Nephron progenitor cell (in vitro differentiated cells): ENCODE results near the gene FNDC8.
A peak's percentile ranks its signal among the peaks of the same experiment; 100 is the strongest.

Source experiments
- DNase-seq: peaks from one replicate; pipeline ENCODE4 v3.0.0; 2021
- H3K27ac Mint-ChIP-seq: 2 replicates; pipeline ENCODE4 v1.8.0; 2021; ENCODE audit warnings: mild to moderate bottlenecking, moderate library complexity, mixed read lengths
- H3K27me3 Mint-ChIP-seq: 2 replicates; pipeline ENCODE4 v1.8.0; 2021; ENCODE audit warnings: mild to moderate bottlenecking, low read depth, mixed read lengths; ENCODE audit not compliant: poor library complexity
- H3K36me3 Mint-ChIP-seq: 2 replicates; pipeline ENCODE4 v1.8.0; 2021; ENCODE audit warnings: low read depth, mixed read lengths
- H3K4me1 Mint-ChIP-seq: 2 replicates; pipeline ENCODE4 v1.8.0; 2021; ENCODE audit warnings: mixed read lengths
- H3K4me3 Mint-ChIP-seq: 2 replicates; pipeline ENCODE4 v1.8.0; 2021; ENCODE audit warnings: mild to moderate bottlenecking, moderate library complexity, mixed read lengths
- H3K9me3 Mint-ChIP-seq: 2 replicates; pipeline ENCODE4 v1.8.0; 2021; ENCODE audit warnings: mild to moderate bottlenecking, moderate library complexity, mixed read lengths
- CTCF ChIP-seq: fragments of 200-600 bp; sonication (generic); IDR thresholded peaks from 2 replicates; pipeline ENCODE4 v1.5.0; 2021; ENCODE audit warnings: antibody characterized with exemption

The FNDC8 gene

DNA sequence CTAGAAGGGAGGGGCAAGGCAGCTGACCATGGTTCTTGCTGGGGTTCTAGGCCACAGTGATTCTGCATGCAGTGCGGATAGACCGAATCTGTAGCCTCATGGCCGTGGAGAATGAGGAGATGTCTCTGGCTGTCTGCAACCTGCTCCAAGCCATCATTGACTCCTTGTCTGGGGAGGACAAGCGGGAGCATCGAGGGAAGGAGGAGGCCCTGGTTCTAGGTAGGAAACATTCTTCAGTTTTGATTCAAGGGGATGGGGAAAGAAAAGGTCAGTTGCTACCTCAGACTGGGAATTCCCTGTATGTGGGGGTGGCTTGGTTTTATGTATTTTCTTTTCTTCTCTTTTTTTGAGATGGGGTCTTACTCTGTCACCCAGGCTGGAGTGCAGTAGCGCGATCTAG lies 33.8 kb downstream of the FNDC8 start:
- no peak overlapping the region for H3K27ac Mint-ChIP-seq
- H3K36me3 Mint-ChIP-seq = no peaks in the 10 kb centered on the region
- H3K27me3 Mint-ChIP-seq = peaks cover 26% of the 10 kb centered on the region
- DNase-seq = no peak
- no peaks in the 10 kb centered on the region for H3K4me1 Mint-ChIP-seq
- no peak overlapping the region for H3K4me3 Mint-ChIP-seq
- no peak for TF ChIP-seq CTCF
- H3K9me3 Mint-ChIP-seq = no peaks in the 10 kb centered on the region

DNA sequence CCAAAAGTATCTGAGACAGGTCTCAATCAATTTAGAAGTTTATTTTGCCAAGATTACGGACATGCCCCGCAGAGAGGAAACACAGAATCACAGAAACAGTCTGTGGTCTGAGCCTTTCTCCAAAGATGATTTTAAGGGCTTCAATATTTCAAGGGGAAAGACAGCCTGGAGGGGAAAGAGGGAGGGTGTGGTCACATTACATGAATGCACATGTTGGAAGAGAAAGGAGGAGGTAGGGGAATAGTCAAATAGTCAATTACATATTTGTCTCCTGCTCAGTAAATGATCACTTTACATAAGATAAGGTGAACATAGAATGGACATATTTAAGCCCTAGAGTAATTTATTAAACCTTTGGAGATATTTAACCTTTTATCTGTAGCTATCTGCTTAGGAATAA lies 38.5 kb downstream of the FNDC8 start:
- DNase-seq = no peak
- no peak for TF ChIP-seq CTCF
- Mint-ChIP-seq H3K4me1 (no peaks in the 10 kb centered on the region), H3K27ac (no peak overlapping the region), H3K36me3 (no peaks in the 10 kb centered on the region), H3K9me3 (no peaks in the 10 kb centered on the region), H3K4me3 (no peak overlapping the region), H3K27me3 (peaks cover 34% of the 10 kb centered on the region)

- TF ChIP-seq CTCF = no peak
- H3K9me3 Mint-ChIP-seq = no peaks in the 10 kb centered on the region
Measured at GRCh38 chr17:35160354-35161201, 39.2 kb downstream of the FNDC8 start.

DNA sequence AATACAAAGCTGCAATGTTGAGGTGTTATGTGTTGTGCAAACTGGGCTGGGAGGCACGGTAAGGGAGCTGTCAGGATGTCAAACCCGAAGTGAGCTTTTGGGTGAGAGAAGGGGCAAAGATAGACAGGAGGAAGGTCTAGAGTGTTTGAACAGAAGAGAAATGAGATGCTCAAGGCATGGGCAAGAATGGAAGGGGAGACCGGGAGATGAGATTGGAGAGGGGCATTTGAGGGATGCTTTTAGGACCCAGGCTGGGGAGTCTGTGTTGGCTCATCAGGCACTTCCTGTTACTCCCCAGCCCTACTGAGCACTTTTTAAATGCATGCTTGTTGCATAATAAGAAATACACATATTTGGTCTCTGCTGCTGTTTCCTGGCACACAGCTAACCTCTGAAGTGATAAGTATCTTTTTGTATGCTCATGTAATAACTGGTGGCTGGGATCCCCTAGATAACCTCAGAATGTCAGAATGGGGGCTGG lies 39.9 kb downstream of the FNDC8 start:
- Mint-ChIP-seq H3K36me3 (no peaks in the 10 kb centered on the region), H3K4me3 (no peak overlapping the region), H3K27me3 (peaks cover 42% of the 10 kb centered on the region), H3K27ac (no peak overlapping the region), H3K9me3 (no peaks in the 10 kb centered on the region), H3K4me1 (no peaks in the 10 kb centered on the region)
- TF ChIP-seq CTCF = no peak
- no peak for DNase-seq

More at GRCh38 chr17:35160354-35161201, 39.2 kb downstream of the FNDC8 start:
- no peak for DNase-seq
- Mint-ChIP-seq H3K4me1 (no peaks in the 10 kb centered on the region), H3K27ac (no peak overlapping the region), H3K27me3 (peaks cover 39% of the 10 kb centered on the region), H3K4me3 (no peak overlapping the region), H3K36me3 (no peaks in the 10 kb centered on the region)

DNA sequence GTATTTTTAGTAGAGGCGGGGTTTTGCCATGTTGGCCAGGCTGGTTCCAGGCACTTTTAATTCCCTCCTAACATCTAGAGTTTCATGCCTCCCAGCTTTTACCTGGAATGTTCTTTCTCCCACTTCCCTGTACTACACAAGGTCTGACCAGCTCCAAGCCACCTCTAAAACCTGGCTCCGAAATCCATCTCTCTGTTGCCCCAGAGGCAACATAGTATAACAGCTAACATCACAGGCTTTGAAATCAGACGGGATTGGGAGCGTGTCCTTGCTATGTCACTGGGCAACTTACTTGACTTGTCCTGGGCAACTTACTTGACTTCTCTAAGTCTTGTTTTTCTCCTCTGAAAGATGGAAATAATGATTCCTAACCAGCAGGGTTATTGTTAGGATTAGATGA lies 41.3 kb downstream of the FNDC8 start:
- H3K36me3 Mint-ChIP-seq = no peaks in the 10 kb centered on the region
- H3K4me1 Mint-ChIP-seq = no peaks in the 10 kb centered on the region
- TF ChIP-seq CTCF = no peak
- H3K27me3 Mint-ChIP-seq = peaks cover 46% of the 10 kb centered on the region
- no peak overlapping the region for H3K27ac Mint-ChIP-seq
- no peaks in the 10 kb centered on the region for H3K9me3 Mint-ChIP-seq
- no peak for DNase-seq
- no peak overlapping the region for H3K4me3 Mint-ChIP-seq

- peaks cover 37% of the 10 kb centered on the region for H3K27me3 Mint-ChIP-seq
- H3K4me3 Mint-ChIP-seq = no peak overlapping the region
- H3K4me1 Mint-ChIP-seq = no peaks in the 10 kb centered on the region
- H3K9me3 Mint-ChIP-seq = no peaks in the 10 kb centered on the region
- no peaks in the 10 kb centered on the region for H3K36me3 Mint-ChIP-seq
- no peak for TF ChIP-seq CTCF
- H3K27ac Mint-ChIP-seq = peak overlapping the region; percentile 68
- DNase-seq = no peak
Measured at GRCh38 chr17:35163886-35164285, 42.5 kb downstream of the FNDC8 start.
